GM19438 (cell line): ENCODE results near the gene GRIN2B.
A peak's percentile ranks its signal among the peaks of the same experiment; 100 is the strongest.

Experiments
- ATAC-seq: cut with Tn5 transposase; IDR thresholded peaks from one replicate; pipeline ENCODE4 v1.9.1; 2021; ENCODE audit warnings: low read depth; ENCODE audit not compliant: unreplicated experiment

GRIN2B gene

DNA sequence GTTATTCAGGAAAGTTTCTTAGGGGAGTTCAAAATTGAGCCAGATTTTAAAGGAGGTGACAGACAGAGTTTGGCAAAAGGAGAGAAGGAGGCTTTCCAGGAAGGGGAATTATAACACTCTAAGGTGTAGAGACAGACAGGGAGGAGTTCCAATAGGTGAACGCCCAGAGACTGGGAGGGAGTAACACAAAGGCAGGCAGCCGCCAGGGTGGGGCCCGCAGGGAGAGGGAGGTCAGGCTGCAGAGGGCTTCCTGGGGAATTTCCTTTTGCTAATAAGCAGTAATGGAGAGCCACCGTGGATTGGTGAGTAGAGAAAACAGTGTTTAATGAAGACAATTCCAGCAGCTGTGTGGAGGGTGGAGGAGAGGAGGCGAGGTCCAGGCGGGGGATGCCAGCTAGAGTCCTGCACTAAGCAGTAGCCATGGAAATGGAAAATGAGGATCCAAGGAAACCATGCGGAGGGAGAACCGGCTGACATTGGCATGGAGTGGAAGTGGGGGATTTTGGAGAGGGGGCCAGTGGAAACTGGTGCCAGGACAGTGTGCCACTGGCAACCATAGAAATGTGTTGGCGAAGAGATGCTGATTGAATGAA is 22.2 kb downstream of the GRIN2B start:
- no peak for ATAC-seq

DNA sequence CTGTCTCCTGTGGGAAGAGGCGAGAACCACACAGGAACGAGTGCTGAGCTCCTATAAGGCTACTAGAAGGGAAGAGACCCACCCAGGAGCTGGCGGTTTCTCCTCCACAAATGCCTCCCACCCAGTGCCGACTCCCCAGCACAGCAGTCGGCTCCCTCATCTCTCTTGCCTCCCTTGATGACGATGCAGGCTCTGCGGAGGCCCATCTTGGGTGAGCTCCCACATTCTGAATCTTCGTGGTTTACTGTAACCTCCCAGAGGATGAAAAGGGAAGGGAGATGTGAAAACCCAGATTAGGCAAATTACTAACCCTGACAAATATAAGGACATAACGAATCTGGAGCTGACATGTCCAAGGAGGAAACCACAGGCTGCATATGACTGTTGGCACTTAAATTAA is 23.8 kb downstream of the GRIN2B start:
- no peak for ATAC-seq

DNA sequence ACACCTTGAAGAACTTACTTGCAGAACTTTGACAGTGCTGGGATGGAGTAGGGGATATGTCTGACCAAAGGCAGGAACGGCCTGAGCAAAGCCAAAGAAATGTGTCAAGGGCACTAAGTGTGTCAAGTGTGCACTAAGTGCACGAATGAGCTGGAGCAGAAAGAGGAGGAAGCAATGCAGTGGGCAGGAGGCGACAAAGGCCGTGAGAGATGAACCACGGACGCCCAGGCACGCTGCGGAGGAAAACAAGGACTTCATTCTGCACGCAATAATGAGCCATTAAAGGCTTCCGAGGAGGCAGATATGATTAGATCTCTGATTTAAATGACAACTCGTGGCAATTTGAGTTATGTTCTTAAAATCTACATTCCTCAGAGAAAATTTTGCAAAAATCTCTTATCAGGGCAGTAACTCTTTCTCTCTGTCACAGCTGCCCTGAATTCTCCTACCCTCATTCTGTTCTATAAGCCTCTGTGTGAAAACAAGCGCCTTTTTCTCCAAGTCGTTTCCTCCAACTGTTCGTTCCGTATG is 25.3 kb downstream of the GRIN2B start:
- no peak for ATAC-seq

DNA sequence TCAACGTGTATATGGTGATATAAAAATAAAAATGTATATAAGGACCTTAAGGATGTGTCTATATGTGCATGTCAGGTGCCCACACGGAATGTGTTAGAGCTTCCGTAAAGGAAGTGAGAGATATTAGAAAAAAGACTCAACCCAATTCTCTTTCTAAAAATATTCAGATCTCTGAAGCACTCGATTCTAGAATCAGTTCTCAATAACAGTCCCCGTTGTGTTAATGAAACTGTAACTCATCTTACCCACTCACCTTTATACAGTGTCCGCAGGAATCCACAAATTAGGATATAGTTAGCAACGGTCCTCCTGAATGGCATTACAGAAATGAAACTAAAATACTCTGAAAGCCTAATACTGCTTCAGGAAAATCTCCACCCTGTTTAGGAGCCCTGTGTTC is 29.3 kb downstream of the GRIN2B start:
- no peak for ATAC-seq

DNA sequence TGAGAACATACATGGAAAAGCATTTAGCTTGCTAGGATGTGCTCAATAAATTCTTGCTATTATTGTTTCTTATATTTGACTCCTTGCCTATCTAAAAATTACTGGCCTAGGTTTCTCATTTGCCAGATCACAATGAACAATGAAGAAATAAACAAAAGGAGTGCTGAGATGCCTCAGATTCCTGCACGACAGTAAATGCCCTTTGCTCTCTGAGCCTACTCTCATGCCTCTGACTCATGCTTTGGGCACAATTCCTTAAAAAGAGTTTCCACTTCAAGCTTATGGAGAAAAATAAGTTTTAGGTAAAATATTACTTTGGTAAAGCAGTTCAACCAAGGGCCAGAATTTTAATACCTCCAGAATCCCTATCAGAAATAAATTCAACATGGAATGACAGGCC is 30.9 kb downstream of the GRIN2B start:
- ATAC-seq: no peak

DNA sequence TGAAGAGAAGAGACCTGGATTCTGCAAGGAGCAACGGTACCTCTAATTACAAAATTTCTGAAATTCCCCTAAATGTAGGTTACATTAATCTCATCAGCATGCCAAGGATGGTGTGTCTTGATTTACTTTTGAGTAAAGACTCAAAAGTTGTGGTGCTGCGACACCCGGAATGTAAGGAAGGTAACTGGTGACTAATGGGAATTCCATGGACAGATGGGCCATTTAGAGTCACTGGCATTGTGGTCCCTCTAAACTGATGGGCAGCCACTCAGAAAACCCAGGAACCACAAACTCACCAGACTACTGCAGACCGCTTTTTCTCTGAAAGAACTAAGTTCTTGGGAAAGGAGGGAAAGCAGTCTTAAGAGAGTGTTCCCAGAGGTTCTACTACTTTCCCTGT is 32.8 kb downstream of the GRIN2B start:
- ATAC-seq: no peak

DNA sequence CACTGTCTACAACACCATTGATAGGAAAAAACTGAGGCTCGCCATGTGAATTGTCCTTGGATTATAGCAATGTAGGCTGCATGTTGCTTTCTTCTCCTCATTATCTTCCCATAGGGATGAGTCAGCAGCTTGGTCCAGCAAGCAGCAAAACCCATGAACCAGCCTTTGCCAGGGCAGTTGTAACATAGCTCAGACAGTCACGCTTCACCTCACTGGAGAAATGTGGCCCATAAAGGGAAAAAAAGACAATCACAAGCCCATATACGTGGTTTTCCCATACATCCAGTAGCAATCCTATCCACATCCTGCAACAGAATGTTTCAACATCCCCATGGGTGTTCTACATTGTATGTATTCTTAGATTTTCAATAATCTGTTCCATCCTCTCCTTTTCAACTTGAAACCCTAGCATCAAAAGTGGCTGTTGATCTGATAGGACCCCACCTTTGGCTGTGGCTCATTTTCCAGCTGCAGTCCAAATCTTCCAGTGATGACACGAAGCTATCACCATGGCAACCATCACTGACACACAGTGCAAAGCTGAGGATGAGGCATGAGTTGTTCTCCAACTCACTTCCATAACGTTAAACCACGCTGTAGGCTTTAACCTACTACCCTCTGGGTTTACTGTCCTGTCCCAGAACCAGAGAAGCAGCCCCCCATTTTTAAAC is 34.0 kb downstream of the GRIN2B start:
- no peak for ATAC-seq

DNA sequence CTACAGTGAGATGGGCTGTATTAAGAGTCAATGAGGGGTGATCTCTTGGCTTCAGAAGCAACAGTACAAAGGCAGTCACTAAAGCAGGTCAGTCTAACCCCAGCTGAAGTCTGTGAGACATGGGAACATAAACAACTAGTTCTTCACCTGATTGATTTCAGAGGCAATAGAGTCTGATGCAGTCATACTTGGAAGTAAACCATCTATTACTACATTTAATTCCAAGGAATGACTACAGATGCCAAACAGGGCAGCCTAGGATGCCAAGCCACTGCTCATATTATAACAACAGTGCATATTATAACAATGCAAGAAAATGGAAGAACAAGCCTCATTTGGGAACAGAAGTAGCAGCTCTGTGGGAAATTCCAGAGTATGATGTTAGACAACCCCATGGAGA is 35.8 kb downstream of the GRIN2B start:
- no peak for ATAC-seq

DNA sequence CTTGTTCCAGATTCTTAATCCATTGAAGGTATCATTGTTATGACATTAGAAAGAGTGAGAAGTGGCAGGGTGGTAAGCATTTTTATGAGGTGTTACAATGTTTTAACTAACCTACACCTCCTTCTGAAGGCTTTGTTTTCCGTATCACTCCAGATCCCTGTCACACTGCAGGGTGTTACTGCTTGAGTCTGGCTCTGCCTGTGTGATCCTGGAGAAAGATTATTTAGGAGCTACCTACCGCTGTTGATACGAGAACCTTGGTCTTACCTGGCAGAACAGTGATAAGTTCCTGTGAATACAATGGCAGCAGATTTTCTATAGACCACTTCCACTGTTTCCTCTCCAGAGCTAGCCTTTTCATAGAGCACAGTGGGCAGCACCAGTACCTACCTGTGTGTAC is 36.2 kb downstream of the GRIN2B start:
- ATAC-seq: no peak

DNA sequence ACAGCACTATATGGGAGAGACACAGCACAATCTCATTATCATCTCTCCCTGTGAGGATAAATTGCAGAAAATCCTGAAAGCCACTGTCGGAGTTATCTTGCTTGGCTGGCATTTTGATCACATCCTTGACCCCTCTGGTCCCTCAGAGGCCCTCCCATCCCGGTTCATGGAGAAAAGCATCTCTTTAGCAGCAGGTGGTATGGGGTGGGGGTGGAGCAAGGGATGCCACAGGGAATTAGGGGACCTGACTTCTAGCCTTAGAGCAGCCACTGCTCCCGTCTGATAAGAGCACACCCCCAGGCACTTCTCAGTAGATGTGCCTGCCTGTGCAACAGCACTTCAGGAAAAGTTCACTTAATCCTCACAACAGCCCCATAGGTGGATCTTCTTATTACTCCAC is 38.6 kb downstream of the GRIN2B start:
- no peak for ATAC-seq

DNA sequence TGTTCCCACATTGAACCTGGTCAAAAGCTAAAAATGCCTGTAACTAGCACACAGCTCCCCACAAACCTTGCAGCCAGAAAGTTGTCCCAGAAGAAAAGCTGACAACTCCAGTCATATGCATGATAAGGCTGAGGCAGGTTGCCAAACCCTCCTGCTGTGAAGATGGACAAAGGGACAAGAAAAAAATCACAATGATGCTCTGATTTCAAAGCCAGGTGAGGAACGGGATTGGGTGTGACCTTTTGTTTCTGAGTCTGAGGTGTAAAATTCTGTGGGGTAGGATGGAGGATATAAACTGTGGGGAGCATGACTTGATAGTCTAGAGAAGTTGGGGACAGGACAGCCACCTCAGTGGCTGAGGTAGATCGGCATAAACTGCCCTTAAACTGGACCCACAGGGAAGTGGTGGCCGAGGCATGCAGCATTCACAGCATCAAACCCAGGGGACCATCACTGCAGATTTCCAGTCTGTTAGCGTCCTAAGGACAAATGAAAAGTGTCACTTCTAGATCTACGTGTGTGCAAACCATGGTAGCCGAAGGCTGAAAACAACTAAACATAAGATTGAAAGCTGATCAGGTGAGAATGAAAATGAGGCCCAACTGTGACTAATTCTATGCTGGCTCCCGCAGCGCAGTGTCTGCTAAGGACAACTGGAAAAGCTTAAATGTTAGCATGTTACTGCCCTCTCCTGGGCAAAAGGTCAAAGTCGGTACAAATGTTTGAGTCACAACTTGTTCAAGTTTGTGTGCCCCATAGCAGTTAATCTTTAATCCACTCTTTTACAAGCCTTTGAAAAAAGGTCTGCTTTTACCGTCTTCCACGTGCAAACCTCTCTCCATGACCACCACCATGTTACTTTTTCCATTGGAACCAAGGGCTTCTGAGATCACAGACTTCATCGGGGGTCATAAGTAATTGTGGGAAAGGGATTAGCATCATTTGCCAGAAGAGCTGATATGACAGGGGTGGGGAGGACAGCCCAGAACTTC is 39.8 kb downstream of the GRIN2B start:
- peak; percentile 85 for ATAC-seq

DNA sequence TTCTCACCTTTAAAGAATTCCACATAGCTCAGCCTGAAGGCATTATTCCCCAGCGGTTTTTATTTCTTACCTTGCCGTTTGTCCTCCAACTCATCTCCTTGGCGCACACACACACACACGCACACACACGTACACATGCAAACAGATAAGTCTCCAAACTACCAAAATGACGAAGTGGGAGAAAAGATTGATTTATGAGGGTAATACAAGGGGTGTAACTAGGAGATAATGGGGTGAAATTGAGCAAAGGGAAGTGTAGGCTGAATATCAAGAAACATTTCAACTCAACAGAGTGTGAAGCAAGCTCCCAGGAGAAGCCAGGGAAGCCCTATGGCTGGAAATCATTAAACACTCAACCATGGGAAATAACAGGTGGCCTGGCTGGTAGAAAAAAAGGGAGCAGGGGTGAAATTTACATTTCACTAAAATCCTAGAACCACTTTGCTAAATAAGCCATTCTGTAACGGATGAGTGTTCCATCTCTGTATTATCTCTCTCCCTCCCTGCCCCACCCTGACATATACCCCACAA is 41.0 kb downstream of the GRIN2B start:
- ATAC-seq: no peak

DNA sequence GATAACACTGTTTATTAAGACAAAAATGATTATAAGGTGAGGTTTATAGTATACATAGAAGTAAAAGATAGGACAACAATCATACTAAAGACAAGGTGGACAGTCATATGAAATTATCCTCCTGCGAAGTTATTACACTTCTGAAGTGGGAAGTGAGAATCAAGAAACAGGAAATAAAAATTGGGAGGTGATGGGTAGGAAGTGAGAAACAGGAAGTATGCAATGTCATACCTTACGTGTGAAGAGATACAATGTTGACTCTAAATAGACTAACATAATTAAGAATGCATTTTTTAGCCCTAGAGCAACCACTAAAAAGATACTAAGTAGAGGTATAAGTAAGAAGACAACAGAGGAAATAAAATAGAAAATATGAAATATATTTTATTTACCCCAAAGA is 43.7 kb downstream of the GRIN2B start:
- ATAC-seq: no peak

DNA sequence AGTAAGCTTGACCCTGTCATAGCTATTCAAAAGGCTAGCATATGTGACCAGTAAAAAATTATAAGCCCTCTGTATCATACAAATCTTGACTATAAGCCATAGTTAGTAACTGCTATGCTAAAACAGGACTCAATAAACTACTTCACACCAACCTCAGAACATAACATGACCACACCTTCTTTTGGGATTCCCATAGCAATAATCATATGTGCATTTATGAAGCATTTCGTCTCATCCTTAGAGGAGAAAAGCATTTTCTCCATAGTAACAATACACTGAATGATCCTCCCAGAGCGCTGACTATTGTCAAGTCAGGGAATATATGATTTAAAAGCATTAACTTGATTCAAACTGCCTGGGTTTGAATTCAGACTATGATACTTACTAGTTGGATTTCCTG is 46.2 kb downstream of the GRIN2B start:
- ATAC-seq: no peak
